ENCODE data around the gene RSAD1.

Gene RSAD1

GRCh38 chr17:50445730-50446325 is 32.8 kb upstream of the RSAD1 start:
- Histone ChIP-seq H3K36me3 (ENCODE audit: control insufficient read depth, insufficient read depth, low read length) (no peaks in the 10 kb centered on the region), H3K27ac (ENCODE audit: low read depth, low read length) (no peak overlapping the region), H3K27me3 (ENCODE audit: control insufficient read depth, insufficient read depth, low read length) (no peaks in the 10 kb centered on the region), H3K4me3 (ENCODE audit: low read length) (no peak overlapping the region), H3K9ac (ENCODE audit: low read length) (no peak overlapping the region), H3K4me1 (ENCODE audit: control insufficient read depth, insufficient read depth, low read length) (no peaks in the 10 kb centered on the region)

- Histone ChIP-seq H3K27me3 (ENCODE audit: control insufficient read depth, insufficient read depth, low read length) (no peaks in the 10 kb centered on the region), H3K4me1 (ENCODE audit: control insufficient read depth, insufficient read depth, low read length) (no peaks in the 10 kb centered on the region), H3K9ac (ENCODE audit: low read length) (no peak overlapping the region), H3K36me3 (ENCODE audit: control insufficient read depth, insufficient read depth, low read length) (no peaks in the 10 kb centered on the region), H3K4me3 (ENCODE audit: low read length) (no peak overlapping the region), H3K27ac (ENCODE audit: low read depth, low read length) (no peak overlapping the region)
Observed at GRCh38 chr17:50447870-50448595, 30.6 kb upstream of the RSAD1 start.

- Histone ChIP-seq H3K4me3 (ENCODE audit: low read length) (no peak overlapping the region), H3K27ac (ENCODE audit: low read depth, low read length) (no peak overlapping the region), H3K4me1 (ENCODE audit: control insufficient read depth, insufficient read depth, low read length) (no peaks in the 10 kb centered on the region), H3K27me3 (ENCODE audit: control insufficient read depth, insufficient read depth, low read length) (no peaks in the 10 kb centered on the region), H3K9ac (ENCODE audit: low read length) (no peak overlapping the region), H3K36me3 (ENCODE audit: control insufficient read depth, insufficient read depth, low read length) (no peaks in the 10 kb centered on the region)
Observed at GRCh38 chr17:50448643-50449042, 30.0 kb upstream of the RSAD1 start.

- Histone ChIP-seq H3K4me3 (ENCODE audit: low read length) (no peak overlapping the region), H3K4me1 (ENCODE audit: control insufficient read depth, insufficient read depth, low read length) (no peaks in the 10 kb centered on the region), H3K27ac (ENCODE audit: low read depth, low read length) (no peak overlapping the region), H3K9ac (ENCODE audit: low read length) (no peak overlapping the region), H3K27me3 (ENCODE audit: control insufficient read depth, insufficient read depth, low read length) (no peaks in the 10 kb centered on the region), H3K36me3 (ENCODE audit: control insufficient read depth, insufficient read depth, low read length) (no peaks in the 10 kb centered on the region)
Observed at GRCh38 chr17:50451943-50452629, 26.6 kb upstream of the RSAD1 start.

- H3K4me1 ChIP-seq (ENCODE audit: control insufficient read depth, insufficient read depth, low read length): no peaks in the 10 kb centered on the region
- no peak overlapping the region for H3K9ac ChIP-seq (ENCODE audit: low read length)
- H3K27me3 ChIP-seq (ENCODE audit: control insufficient read depth, insufficient read depth, low read length): no peaks in the 10 kb centered on the region
- no peaks in the 10 kb centered on the region for H3K36me3 ChIP-seq (ENCODE audit: control insufficient read depth, insufficient read depth, low read length)
- H3K4me3 ChIP-seq (ENCODE audit: low read length): no peak overlapping the region
- H3K27ac ChIP-seq (ENCODE audit: low read depth, low read length): no peak overlapping the region
Observed at GRCh38 chr17:50452630-50453300, 25.9 kb upstream of the RSAD1 start.

GRCh38 chr17:50453901-50454300 is 24.8 kb upstream of the RSAD1 start:
- no peak overlapping the region for H3K9ac ChIP-seq (ENCODE audit: low read length)
- H3K4me1 ChIP-seq (ENCODE audit: control insufficient read depth, insufficient read depth, low read length): no peaks in the 10 kb centered on the region
- no peak overlapping the region for H3K4me3 ChIP-seq (ENCODE audit: low read length)
- no peaks in the 10 kb centered on the region for H3K27me3 ChIP-seq (ENCODE audit: control insufficient read depth, insufficient read depth, low read length)
- no peaks in the 10 kb centered on the region for H3K36me3 ChIP-seq (ENCODE audit: control insufficient read depth, insufficient read depth, low read length)
- H3K27ac ChIP-seq (ENCODE audit: low read depth, low read length): no peak overlapping the region

GRCh38 chr17:50457621-50458020 is 21.0 kb upstream of the RSAD1 start:
- no peak overlapping the region for H3K27ac ChIP-seq (ENCODE audit: low read depth, low read length)
- no peaks in the 10 kb centered on the region for H3K4me1 ChIP-seq (ENCODE audit: control insufficient read depth, insufficient read depth, low read length)
- no peak overlapping the region for H3K4me3 ChIP-seq (ENCODE audit: low read length)
- H3K9ac ChIP-seq (ENCODE audit: low read length): no peak overlapping the region
- H3K27me3 ChIP-seq (ENCODE audit: control insufficient read depth, insufficient read depth, low read length): no peaks in the 10 kb centered on the region
- peaks cover 3% of the 10 kb centered on the region for H3K36me3 ChIP-seq (ENCODE audit: control insufficient read depth, insufficient read depth, low read length)

GRCh38 chr17:50458270-50458669 is 20.4 kb upstream of the RSAD1 start:
- Histone ChIP-seq H3K9ac (ENCODE audit: low read length) (no peak overlapping the region), H3K27me3 (ENCODE audit: control insufficient read depth, insufficient read depth, low read length) (no peaks in the 10 kb centered on the region), H3K4me1 (ENCODE audit: control insufficient read depth, insufficient read depth, low read length) (no peaks in the 10 kb centered on the region), H3K36me3 (ENCODE audit: control insufficient read depth, insufficient read depth, low read length) (peaks cover 4% of the 10 kb centered on the region), H3K4me3 (ENCODE audit: low read length) (no peak overlapping the region), H3K27ac (ENCODE audit: low read depth, low read length) (no peak overlapping the region)

GRCh38 chr17:50458701-50459676 is 19.7 kb upstream of the RSAD1 start:
- Histone ChIP-seq H3K36me3 (ENCODE audit: control insufficient read depth, insufficient read depth, low read length) (peaks cover 4% of the 10 kb centered on the region), H3K27me3 (ENCODE audit: control insufficient read depth, insufficient read depth, low read length) (no peaks in the 10 kb centered on the region), H3K4me3 (ENCODE audit: low read length) (no peak overlapping the region), H3K27ac (ENCODE audit: low read depth, low read length) (no peak overlapping the region), H3K9ac (ENCODE audit: low read length) (no peak overlapping the region), H3K4me1 (ENCODE audit: control insufficient read depth, insufficient read depth, low read length) (no peaks in the 10 kb centered on the region)

GRCh38 chr17:50459756-50460155 is 18.9 kb upstream of the RSAD1 start:
- Histone ChIP-seq H3K27me3 (ENCODE audit: control insufficient read depth, insufficient read depth, low read length) (no peaks in the 10 kb centered on the region), H3K4me3 (ENCODE audit: low read length) (no peak overlapping the region), H3K27ac (ENCODE audit: low read depth, low read length) (no peak overlapping the region), H3K9ac (ENCODE audit: low read length) (no peak overlapping the region), H3K36me3 (ENCODE audit: control insufficient read depth, insufficient read depth, low read length) (peaks cover 4% of the 10 kb centered on the region), H3K4me1 (ENCODE audit: control insufficient read depth, insufficient read depth, low read length) (no peaks in the 10 kb centered on the region)

GRCh38 chr17:50460831-50461526 is 17.7 kb upstream of the RSAD1 start:
- Histone ChIP-seq H3K27ac (ENCODE audit: low read depth, low read length) (no peak overlapping the region), H3K9ac (ENCODE audit: low read length) (no peak overlapping the region), H3K4me1 (ENCODE audit: control insufficient read depth, insufficient read depth, low read length) (no peaks in the 10 kb centered on the region), H3K4me3 (ENCODE audit: low read length) (no peak overlapping the region), H3K27me3 (ENCODE audit: control insufficient read depth, insufficient read depth, low read length) (no peaks in the 10 kb centered on the region), H3K36me3 (ENCODE audit: control insufficient read depth, insufficient read depth, low read length) (peaks cover 4% of the 10 kb centered on the region)

Data from rectal smooth muscle tissue (tissue), 1 donor.